Brain pericyte (primary cell): ENCODE results near the gene TLDC2.
"Not testable (repeated sequence)": the region's sequence is repeated elsewhere in the genome, so short reads cannot be mapped to it uniquely, and the experiment has no call there.

Experiments used
- DNase-seq: peaks from one replicate; pipeline ENCODE4 v3.0.0-alpha.2; 2012; ENCODE audit warnings: low read depth, low spot score

TLDC2 gene

DNA sequence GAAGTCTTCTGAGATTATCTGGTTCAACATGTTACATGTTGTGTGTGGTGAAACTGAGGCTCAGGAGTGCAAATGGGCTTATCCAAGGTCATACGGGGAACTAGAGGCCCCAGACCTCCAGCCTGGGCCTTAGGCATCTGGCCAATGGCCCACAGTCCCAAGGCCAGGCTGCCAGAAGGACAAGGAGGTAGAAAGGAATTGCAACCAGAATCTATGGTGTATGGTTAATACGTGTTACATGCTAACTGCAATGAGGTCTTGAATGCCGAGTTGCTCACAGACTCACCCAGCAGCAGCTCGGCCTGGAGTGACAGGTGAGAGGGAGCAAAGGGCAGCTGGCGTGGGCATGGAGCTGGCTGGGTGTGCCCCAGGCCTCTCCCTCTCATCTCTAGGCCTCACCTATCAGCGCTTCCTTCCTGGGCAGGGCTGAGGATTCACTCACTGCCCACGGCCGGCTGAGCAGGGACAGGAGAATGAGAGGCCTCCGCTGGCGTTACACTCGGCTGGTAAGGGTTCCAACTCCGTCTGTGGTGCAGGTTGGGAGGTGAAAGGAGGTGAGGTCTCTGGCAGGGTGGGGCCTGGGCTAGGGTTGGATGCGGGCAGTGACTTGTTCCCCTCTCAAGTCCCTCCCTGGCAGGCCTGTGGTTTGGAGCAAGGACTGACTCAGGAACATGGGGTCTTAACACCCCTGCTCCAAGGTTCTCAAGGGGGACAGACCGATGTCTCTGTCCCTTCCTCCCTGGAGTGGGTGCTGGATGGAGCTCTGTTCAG, at the start of gene TLDC2:
Gene TLDC2, plus strand, starts transcription at position 437 of the 771 bp plus-strand sequence. Its CDS starts 37 bp downstream, at position 474.
- no peak for DNase-seq

DNA sequence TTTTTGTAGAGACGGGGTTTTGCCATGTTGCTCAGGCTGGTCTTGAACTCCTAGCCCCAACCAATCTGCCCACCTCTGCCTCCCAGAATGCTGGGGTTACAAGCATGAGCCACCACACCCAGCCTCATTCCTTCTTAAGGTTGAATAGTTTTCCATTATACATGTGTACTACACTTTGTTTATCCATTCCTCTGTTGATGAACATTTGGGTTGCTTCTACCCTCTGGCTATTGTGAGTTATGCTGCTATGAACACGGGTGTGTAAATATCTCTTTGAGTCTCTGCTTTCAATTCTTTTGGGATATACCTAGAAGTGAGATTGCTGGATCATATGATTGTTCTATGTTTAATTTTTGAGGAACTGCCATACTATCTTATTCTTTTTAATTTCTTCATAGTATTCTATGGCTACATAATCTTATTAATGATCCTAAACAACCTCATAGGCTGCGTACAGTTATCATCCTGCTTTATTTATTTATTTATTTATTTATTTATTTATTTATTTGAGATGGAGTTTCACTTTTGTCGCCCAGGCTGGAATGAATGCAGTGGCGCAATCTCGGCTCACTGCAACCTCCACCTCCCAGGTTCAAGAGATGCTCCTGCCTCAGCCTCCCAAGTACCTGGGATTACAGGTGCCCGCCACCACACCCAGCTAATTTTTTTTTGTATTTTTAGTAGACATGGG, 49.2 kb upstream of the TLDC2 start:
- DNase-seq, result no peak

DNA sequence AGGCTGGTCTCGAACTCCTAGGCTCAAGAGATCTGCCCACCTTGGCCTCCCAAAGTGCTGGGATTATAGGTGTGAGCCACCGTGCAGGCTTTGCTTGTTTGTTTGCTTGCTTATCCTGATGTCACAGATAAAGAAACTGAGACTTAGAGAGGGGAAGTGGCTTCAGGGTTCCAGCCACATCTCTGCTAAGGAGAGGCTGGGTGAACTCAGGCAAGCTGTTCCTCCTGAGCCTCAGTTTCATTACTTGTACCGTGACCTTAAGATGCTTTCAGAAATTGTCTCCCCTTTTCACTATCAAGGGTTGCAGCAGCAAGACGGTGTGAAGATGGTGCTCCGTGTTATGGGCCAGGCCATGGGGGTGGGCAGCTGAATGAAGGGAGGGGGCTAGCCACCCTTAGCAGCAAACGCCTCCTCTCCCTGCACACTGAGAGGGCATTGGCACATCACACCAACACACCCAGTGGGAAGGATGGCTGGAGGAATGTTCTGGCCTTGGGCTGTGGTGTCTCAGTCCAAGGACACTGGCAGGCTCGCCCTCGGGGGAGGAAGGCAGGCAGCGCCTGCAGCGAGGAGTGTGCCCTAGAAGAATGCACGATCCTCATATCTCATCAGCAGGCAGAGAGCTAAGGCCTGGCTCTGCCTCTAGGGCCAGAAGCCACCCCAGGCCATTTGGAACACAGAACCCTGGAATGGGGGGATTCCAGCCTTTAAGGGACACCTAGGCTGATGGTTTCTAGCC, 48.2 kb upstream of the TLDC2 start:
- DNase-seq, result no peak

DNA sequence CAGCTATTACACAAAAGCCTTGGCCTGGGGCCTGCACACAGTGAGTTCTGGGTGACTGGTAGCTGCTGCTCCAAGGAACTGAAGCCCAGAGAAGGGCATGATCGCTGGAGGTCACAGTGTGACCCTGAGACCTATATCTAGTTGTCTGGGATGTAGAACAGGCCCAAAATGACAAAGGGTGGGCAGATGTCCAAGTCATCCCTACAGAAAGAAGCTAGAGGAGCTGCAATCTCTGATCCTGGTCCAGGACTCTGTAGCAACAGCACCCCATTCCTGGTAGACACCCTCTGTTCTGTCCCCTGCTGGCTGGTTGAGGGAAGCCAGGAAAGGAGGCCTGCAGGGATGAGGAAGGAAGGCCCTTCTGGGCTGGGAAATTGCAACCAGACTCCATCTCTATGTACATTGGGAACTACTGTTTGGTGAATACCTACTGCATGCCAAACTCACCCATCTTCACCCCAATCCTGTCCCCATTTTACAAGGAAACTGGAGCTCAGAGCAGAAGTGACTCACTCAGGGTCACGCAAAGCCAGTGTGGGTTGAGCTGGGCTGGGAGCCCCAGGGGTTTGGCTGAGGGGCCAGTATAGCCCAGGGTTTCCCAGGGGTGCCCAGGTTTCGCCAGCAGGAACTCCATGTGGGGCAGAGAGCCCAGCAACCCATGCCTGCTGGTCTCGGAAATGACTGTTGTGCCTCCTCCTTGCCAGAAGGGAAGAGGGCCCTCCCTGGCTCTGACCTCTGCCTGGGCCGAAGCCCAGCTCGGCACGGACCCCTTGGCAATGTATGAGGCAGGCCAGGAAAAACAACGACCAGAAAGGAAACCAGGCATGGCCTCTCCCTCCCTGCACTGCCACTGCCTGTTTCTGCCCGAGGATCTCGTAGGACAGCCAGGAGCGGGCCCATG, 44.9 kb upstream of the TLDC2 start:
- DNase-seq, result no peak

DNA sequence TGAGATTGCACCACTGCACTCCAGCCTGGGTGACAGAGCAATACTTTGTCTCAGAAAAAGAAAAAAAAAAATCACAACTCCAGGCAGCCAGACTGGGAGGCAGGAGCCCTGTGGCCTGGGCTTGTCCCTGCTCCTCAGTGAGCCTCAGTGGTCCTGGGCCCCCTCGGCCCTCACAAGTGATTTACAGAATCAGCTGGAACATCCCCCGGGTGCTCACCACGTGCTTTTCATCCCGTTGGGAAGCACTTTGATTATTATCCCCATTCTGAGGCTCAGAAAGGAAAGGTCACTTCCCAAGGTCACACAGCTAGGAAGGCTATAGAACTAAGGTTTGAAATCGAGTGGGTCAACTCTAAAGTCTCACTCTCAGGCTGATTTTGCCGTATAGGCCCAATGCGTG, 43.1 kb upstream of the TLDC2 start:
- no peak for DNase-seq

DNA sequence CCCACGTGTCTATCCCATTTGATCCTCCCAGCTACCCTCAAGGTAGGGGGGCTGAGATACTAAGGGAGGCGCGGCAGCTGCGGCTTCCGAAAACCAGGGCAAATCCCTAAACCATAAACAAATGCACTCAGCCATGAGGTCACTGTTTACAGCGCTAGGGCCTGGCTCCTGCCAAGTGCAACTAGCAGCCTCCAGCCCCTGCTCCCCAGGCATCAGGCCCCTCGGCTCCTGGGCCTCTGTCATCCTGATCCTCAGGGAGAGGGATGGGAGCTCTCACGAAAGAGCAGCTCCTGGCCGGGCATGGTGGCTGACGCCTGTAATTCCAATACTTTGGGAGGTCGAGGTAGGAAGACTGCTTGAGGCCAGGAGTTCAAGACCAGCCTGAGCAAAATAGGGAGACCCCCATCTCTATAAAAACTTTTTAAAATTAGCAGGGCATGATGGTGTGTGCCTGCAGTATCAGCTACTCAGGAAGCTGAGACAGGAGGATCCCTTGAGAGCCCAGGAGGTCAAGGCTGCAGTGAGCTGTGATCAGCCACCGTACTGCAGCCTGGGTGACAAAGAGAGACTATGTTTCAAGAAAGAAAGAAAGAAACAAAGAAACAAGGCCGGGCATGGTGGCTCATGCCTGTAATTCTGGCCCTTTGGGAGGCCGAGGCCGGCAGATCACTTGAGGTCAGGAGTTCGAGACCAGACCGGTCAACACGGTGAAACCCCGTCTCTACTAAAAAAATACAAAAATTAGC, 42.5 kb upstream of the TLDC2 start:
- DNase-seq, result no peak

DNA sequence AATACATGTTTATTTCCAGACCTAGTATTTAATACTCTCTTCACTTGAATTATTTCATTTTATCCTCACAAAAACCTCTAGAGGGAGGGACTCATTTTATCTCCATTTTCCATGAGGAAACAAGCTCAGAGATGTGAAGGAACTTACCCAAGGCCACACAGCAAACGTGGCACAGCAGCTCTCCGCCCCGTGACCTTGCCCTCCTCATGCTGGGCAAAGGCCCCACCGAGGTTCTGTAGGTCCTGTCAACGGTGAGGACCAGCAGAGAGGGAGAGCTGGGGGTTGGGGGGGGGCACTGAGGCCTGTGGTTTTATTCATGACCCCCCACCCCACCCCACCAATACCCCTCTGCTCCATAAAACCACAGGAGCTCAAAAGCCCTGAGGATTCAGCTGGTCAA, 40.9 kb upstream of the TLDC2 start:
- no peak for DNase-seq

DNA sequence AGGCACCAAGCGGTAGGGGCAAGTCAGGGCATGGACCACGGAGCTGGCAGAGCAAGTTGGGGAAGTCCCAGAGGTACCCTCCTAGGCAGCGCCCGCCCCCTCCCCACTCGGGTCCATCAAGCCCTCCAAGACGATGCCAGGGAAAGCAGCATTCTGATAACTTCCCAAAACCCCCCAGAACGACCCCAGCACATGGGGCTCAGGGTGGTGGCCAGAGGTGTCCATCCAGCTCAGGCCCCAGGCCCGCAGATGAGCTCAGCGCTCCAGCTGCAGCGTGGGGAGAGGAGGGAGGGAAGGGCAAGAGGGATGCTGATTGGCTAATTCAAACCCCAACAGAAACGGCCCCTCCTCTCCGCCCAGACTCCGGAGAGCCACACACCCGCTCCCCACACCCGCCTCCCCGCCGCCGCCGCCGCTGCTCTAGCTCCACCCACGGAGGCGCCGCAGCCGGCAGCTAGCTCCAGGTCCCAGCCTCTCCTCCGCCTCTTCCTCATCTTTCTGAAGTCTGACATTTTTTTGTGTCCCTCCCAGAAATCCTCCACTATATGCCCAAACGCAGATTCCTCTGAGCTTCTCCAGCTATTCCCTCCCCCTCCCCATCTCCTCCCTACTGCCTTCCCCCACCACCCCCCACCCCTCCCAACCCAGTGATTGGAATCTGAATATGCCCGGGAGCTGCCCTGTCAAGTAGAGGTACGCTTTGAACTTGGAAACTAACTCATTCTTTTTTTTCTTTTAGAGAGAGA, 40.3 kb upstream of the TLDC2 start:
- DNase-seq, result peak; percentile 80

DNA sequence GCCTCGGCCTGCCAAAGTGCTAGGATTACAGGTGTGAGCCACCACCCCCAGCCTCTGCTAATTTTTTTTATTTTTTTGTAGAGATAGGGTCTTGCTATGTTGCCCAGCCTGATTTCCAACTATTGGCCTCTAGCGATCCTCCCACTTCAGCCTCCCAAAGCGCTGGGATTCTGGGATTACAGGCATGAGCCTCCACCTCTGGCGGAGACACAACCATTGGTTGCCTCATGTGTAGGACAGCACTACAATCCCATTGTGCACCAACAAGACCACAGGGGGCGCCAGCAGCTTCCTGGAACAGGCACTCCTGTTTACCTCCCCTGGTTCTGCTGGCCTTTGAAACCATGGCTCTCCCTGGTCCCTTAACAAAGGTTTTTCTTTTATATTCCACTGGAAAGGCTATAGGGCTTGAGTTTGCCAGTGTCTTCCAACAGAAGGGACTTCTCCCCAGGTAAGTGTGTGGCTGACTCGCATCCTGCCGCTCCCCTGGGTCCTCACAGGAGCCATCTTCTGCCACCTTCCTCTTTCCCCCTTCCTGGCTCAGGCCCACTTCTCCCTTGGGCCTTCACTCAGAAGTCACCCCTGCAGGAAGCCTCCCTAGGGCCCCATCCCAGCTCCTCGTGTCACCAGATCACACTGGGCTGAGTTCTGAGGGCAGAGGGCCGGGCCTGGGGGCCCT, 39.2 kb upstream of the TLDC2 start:
- no peak for DNase-seq

DNA sequence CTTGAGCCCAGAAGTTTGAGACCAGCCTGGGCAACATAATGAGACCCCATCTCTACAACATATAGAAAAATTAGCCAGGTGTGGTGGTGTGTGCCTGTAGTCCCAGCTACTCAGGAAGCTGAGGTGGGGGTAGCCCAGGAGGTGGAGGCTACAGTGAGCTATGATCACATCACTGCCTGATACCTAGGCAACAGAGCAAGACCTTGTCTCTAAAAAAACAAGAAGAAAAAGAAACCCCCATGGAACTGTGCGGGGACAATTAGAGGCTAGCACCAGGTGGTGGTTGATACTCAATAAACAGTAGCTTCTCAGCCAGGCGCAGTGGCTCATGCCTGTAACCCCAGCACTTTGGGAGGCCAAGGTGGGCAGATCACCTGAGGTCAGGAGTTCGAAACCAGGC, 37.6 kb upstream of the TLDC2 start:
- not testable (repeated sequence) for DNase-seq

DNA sequence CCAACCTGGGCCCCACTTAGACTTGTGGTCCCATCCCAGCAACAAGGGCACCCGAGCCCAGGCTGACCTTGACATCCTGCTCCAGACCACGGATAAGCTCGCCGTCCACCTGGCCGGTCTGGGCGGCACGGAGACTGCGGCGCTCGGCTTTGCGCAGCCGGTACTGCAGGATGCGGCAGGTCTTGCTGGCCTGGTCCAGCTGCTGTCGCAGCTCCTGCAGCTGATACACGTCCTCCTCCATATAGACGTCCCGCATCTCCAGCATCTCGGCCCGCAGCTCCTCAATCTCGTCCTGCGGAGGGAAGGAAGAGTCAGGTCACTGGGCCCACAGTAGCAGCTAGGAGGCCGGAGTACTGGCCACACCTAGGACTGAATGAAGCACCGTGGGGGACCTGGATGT, 36.8 kb upstream of the TLDC2 start:
- no peak for DNase-seq

DNA sequence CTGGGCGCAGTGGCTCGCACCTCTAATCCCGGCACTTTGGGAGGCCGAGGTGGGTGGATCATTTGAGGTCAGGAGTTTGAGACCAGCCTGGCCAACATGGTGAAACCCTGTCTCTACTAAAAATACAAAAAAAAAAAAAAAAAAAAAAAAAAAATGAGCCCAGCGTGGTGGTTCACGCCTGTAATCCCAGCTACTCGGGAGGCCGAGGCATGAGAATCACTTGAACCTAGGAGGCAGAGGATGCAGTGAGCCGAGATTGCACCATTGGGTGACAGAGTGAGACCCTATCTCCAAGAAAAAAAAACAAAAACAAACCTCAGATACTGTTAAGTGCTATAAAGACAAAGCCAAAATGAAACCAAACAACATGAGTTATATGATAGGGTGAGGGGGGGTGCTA, 34.9 kb upstream of the TLDC2 start:
- DNase-seq, result not testable (repeated sequence)

DNA sequence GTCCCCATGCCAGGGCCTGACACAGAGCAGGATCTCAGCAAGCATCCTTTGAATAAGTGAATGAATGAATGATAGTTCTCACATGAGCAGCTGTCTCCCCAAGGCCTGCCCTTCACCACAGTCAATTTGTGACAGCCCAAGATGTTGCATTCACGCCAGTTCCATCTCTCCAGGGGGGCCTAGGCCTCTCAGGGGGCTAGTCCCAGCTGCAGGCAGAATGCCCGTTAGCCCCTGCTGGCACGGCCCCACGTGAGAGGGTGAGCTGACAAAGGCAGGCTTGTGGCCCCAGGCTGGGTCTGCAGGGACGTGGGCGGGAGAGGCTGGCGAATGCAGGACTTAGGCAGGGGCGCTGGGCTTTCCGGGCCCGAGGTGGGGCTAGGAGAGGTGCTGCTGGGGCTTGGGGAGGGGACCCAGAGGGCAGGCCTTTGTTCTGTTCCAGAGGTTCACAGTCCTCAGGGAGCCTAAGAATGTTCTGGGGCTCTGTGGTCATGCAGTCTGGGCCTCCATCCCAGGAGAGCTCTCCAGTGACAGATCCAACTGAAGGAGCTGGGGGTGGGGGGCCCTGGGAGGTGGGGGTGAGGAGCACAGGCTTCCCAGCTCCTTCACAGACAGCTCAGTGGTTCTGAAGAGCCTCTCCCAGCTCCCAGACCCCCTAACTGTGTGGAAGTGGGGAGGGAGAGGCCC, 30.5 kb upstream of the TLDC2 start:
- no peak for DNase-seq

DNA sequence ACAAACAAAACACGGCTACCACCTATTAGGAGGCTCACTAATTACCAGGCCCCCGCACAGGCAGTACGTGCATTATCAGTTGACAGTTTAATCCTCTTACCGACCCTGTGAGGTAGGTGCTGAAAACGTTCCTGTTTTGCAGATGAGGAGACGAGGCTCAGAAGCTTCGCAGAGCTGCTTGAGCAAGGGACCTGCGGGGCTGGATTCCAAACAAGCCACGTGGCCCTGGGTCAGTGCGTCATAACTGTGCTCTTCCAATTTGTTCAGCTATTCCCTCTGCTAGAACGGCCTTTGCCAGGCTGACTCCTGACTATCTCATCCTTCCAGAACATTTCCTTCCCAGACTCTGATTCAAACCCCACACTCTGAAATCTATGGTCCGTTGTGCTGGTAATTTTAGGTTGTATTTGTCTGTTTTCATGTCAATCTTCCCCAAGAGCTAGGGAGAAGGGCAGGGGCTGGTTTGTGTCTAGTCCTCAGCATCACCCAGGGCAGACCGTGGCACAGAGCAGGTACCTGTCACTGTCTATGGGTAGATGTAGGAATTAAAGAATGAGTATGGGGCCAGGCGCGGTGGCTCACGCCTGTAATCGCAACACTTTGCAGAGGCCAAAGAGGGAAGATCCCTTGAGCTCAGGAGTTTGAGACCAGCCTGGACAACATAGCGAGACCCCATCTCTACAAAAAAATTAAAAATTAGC, 28.8 kb upstream of the TLDC2 start:
- no peak for DNase-seq

DNA sequence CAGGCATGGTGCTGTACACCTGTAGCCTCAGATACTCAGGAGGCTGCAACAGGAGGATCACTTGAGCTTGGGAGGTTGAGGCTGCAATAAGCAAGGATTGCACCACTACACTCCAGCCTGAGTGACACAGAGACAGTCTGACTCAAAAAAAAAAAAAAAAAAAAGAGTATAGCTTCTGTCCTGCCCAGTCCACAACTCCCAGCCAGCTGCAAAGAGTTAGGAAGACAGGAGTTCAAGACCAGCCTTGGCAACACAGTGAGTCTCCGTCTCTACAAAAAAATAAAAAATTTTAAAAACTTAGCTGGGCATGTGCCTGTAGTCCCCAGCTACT, 28.3 kb upstream of the TLDC2 start:
- no peak for DNase-seq

DNA sequence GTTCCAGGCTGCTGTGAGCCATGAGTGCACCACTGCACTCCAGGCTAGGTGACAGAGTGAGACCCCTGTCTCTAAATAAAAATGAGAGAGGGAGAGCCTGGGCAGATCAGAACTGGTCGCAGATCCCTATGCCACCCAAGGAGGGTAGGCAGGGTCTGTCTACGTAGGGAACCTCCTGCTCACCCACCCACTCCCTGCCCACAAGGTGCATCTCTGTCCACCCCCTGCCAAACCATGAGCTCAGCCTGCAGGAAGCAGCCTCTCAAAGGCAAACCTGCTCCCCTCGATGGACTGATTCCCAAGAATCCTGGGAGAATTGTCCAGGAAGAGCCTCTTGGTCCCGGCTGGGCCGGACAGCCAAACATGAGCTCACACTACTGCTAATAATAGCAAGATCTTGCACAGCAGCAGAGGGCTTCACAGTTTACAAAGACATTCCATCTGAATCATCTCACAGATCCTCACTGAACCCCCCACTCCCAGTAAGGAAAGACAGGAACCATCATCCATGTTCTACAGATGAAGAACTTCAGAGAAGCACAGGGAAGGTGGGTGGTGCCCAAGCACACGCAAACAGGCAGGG, 27.8 kb upstream of the TLDC2 start:
- DNase-seq, result no peak

DNA sequence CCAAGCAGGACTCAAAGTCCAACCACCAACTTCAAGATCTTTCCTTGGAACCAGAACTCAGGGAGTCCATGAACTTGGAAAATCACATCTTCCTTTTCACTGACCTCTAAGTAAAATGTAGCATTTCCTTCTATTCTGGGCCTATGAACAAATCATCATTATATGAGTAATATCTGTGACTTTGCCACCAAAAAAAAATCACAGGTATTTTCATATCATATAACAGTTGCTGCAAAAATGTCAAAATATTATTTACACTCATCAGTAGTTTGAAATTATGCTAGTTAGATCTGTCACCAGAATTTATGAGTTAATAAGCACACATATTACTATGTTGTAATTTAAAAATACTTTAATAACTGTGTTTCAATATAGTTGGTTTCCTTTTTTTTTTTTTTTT, 27.3 kb upstream of the TLDC2 start:
- no peak for DNase-seq
